Spleen (tissue), 11 donors: ENCODE data around the gene CACNA1C. TPM values are rescaled to one million over a fixed set of nuclear protein-coding genes. Genes with fewer than 3 reads are reported as not detected.

Experiments
- DNase-seq: peaks from one replicate; pipeline ENCODE4 v3.0.0-alpha.2; 2020
- H3K27ac ChIP-seq, 8 donors: fragments of 200-600 bp; sonication (generic) in 7 of 8; 1 replicate in 4 of 8; 2 replicates in 4 of 8; pipeline versions ENCODE4 v1.5.0 to v1.8.0; 2016 to 2021; ENCODE audit warnings: inconsistent platforms in 4 of 8, mild to moderate bottlenecking in 4 of 8, moderate library complexity in 1 of 8
- H3K27me3 ChIP-seq, 7 donors: fragments of 200-600 bp; sonication (generic) in 6 of 7; replicated peaks in 1 of 7; 1 replicate in 4 of 7; 2 replicates in 3 of 7; pipeline versions ENCODE4 v1.5.0 to v1.8.0; 2016 to 2021; ENCODE audit warnings: inconsistent platforms in 3 of 7, mild to moderate bottlenecking in 1 of 7
- H3K36me3 ChIP-seq, 6 donors: fragments of 200-600 bp; sonication (generic) in 5 of 6; 1 replicate in 4 of 6; 2 replicates in 2 of 6; pipeline versions ENCODE4 v1.5.0 to v1.8.0; 2016 to 2021; ENCODE audit warnings: inconsistent platforms in 2 of 6
- H3K4me1 ChIP-seq, 6 donors: fragments of 200-600 bp; sonication (generic) in 5 of 6; 1 replicate in 3 of 6; 2 replicates in 3 of 6; pipeline versions ENCODE4 v1.5.0 to v1.8.0; 2016 to 2021; ENCODE audit warnings: inconsistent platforms in 3 of 6
- H3K4me3 ChIP-seq, 8 donors: fragments of 200-600 bp; sonication (generic) in 7 of 8; 1 replicate in 4 of 8; 2 replicates in 4 of 8; pipeline versions ENCODE4 v1.5.0 to v1.8.0; 2016 to 2021; ENCODE audit warnings: inconsistent platforms in 4 of 8, mild to moderate bottlenecking in 4 of 8, moderate library complexity in 2 of 8
- H3K9me3 ChIP-seq, 8 donors: fragments of 200-600 bp; sonication (generic) in 7 of 8; 1 replicate in 4 of 8; 2 replicates in 4 of 8; pipeline versions ENCODE4 v1.5.0 to v1.8.0; 2016 to 2021; ENCODE audit warnings: inconsistent platforms in 4 of 8
- POLR2A ChIP-seq, 3 donors: fragments of 450-650 bp; IDR thresholded peaks; one replicate each; pipeline ENCODE4 v1.5.1; 2017; ENCODE audit warnings: antibody characterized with exemption in 3 of 3, mild to moderate bottlenecking in 1 of 3
- POLR2AphosphoS5 ChIP-seq, 3 donors: sonication (generic); formaldehyde crosslinking; IDR thresholded peaks; one replicate each; pipeline ENCODE4 v1.5.1; 2017; ENCODE audit warnings: antibody characterized with exemption in 3 of 3
- WGBS, 5 donors: extraction: QIAGEN DNeasy Blood & Tissue Kit in 3 of 5; methylation state at CpG; one replicate each; pipeline versions ENCODE4 v1.1.5 to v1.1.7; 2013 to 2018; 5-methylcytosine and 5-hydroxymethylcytosine counted together
- intact Hi-C: fragments of 100-400 bp; cut with DNase I; formaldehyde crosslinking; loops from one replicate; pipeline ENCODE4 v1.15.0; 2023; ENCODE audit warnings: low total_unique reads
- polyA plus RNA-seq, 3 donors: library from polyadenylated mRNA; stranded (reverse); fragments of 200-250 nt; gene quantifications; one replicate each; pipeline ENCODE4 v1.2.1, GENCODE V29; 2013
- total RNA-seq, 7 donors: library from RNA; depleted of rRNA in 3 of 7; stranded (reverse); fragments of >200 nt in 3 of 7; fragmentation: NEBNext Ultra II Directional in 4 of 7; extraction: Animal tissue kit (Norgen Biotek cat#: 25700) in 4 of 7; gene quantifications; one replicate each; pipeline versions ENCODE4 v1.1.0 to v1.2.1, GENCODE V29; 2016 to 2021
- TF ChIP-seq, protein P1 (sequence below), 11 experiments: fragments of 200-600 bp in 7 of 11; fragments of 450-650 bp in 4 of 11; sonication (generic) in 4 of 11; IDR thresholded peaks in 8 of 11; conservative IDR thresholded peaks in 3 of 11; 1 replicate in 7 of 11; 2 replicates in 4 of 11; pipeline versions ENCODE4 v1.4.0 to v1.8.0; 2016 to 2021; ENCODE audit warnings: antibody characterized with exemption in 11 of 11, inconsistent platforms in 4 of 11, mild to moderate bottlenecking in 1 of 11
- donor health status: healthy with polysubstance abuse.
- donor health status: DM: no; HTN: no; CAD: no; lungs with moderate emphysema.
- donor health status: DM: no; HTN: no; CAD: no.
- donor health status: Bipolar disorder and iron deficiency.
- donor health status: healthy.
- donor health status: DM: no; HTN: no; CAD: no.
- donor health status: DM: yes; HTN: yes; CAD: no.

The CACNA1C gene
- total and polyA plus RNA-seq, 10 donors, result 0.67 to 27.6 (median 18.4) TPM

DNA sequence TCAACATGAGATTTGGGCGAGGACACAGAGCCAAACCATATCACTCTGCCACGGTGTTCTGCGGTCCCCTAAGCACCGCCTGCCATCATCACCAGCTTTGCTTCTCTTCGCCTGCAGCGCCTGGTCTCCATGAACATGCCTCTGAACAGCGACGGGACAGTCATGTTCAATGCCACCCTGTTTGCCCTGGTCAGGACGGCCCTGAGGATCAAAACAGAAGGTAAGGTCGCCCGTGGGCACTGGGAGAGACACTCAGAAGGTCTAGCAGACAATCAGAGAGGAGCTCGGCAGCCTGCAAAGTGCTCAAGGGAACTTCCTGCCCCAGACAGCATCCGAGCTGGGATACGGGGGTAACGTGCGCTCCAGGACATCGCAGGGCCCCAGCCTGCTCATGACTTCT is 616.0 kb downstream of the CACNA1C start:
- DNase-seq, result peak; percentile 41
- peaks cover 0 to 50% (median 3%) of the 10 kb centered on the region in 6 donors for H3K36me3 ChIP-seq
- no peaks in the 10 kb centered on the region for H3K4me1 ChIP-seq
- H3K9me3 ChIP-seq, result no peaks in the 10 kb centered on the region
- TF ChIP-seq POLR2A (IDR thresholded peaks at IDR 0.05) (no peak), POLR2AphosphoS5 (IDR thresholded peaks at IDR 0.05) (no peak)
- TF ChIP-seq, protein P1, sequence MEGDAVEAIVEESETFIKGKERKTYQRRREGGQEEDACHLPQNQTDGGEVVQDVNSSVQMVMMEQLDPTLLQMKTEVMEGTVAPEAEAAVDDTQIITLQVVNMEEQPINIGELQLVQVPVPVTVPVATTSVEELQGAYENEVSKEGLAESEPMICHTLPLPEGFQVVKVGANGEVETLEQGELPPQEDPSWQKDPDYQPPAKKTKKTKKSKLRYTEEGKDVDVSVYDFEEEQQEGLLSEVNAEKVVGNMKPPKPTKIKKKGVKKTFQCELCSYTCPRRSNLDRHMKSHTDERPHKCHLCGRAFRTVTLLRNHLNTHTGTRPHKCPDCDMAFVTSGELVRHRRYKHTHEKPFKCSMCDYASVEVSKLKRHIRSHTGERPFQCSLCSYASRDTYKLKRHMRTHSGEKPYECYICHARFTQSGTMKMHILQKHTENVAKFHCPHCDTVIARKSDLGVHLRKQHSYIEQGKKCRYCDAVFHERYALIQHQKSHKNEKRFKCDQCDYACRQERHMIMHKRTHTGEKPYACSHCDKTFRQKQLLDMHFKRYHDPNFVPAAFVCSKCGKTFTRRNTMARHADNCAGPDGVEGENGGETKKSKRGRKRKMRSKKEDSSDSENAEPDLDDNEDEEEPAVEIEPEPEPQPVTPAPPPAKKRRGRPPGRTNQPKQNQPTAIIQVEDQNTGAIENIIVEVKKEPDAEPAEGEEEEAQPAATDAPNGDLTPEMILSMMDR (IDR thresholded peaks at IDR 0.05 in 8 of 11, conservative IDR thresholded peaks at IDR 0.05 in 3 of 11), result no peak
- H3K27me3 ChIP-seq, result no peaks in the 10 kb centered on the region
- intact Hi-C loops, result no loop called here
- H3K27ac ChIP-seq, result no peak overlapping the region
- WGBS, 5 donors, result 92 to 95% (median 93%) methylated on average over 13 to 17 of the region's 17 CpGs
- no peak overlapping the region for H3K4me3 ChIP-seq

DNA sequence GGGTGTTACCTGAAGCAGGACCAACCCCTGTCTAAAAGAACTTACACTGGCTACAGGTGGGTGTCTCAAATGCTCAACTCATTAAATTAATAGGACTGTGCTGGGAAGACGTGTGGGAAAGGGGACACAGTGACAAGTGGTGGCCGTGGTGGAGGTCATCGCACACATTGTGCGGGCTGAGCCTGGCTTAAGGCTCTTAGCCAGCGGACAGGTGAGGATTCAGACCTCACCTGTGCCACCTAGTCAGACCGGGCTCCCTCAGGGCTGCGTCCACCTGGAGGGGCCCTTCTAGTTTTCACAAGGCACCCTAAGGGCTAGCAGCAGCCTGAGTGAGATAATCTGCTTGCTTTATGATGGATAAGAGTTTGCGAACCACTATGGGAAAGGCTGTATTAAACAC is 616.8 kb downstream of the CACNA1C start:
- DNase-seq, result peak; percentile 52
- no peaks in the 10 kb centered on the region for H3K4me1 ChIP-seq
- intact Hi-C loops, result no loop called here
- no peak overlapping the region for H3K4me3 ChIP-seq
- H3K36me3 ChIP-seq, result peaks cover 0 to 56% (median 3%) of the 10 kb centered on the region in 6 donors
- TF ChIP-seq POLR2AphosphoS5 (IDR thresholded peaks at IDR 0.05), result no peak
- TF ChIP-seq, protein P1 (IDR thresholded peaks at IDR 0.05 in 8 of 11, conservative IDR thresholded peaks at IDR 0.05 in 3 of 11), result no peak
- TF ChIP-seq POLR2A (IDR thresholded peaks at IDR 0.05), result no peak
- H3K9me3 ChIP-seq, result no peaks in the 10 kb centered on the region
- H3K27ac ChIP-seq, result no peak overlapping the region
- no peaks in the 10 kb centered on the region for H3K27me3 ChIP-seq
- 89 to 99% (median 92%) methylated on average over 7 to 8 of the region's 8 CpGs for WGBS, 5 donors

DNA sequence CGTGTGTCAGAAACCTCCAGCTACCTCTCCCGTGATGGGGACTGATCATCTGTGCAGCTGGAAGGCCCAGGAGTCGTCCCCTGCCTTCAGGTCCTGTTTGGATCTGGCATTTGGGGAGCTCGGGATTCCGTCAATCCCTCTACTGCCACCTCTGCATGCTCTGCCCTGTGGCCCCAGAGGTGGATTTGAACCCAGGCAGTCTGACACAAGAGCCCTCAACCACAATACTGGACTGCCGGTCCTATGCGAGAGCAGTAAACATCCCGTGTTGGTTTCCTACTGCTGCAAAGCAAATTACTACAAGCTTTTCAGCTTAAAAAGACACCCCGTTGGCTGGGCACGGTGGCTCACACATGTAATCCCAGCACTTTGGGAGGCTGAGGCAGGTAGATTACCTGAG is 620.1 kb downstream of the CACNA1C start:
- intact Hi-C loops, result no loop called here

DNA sequence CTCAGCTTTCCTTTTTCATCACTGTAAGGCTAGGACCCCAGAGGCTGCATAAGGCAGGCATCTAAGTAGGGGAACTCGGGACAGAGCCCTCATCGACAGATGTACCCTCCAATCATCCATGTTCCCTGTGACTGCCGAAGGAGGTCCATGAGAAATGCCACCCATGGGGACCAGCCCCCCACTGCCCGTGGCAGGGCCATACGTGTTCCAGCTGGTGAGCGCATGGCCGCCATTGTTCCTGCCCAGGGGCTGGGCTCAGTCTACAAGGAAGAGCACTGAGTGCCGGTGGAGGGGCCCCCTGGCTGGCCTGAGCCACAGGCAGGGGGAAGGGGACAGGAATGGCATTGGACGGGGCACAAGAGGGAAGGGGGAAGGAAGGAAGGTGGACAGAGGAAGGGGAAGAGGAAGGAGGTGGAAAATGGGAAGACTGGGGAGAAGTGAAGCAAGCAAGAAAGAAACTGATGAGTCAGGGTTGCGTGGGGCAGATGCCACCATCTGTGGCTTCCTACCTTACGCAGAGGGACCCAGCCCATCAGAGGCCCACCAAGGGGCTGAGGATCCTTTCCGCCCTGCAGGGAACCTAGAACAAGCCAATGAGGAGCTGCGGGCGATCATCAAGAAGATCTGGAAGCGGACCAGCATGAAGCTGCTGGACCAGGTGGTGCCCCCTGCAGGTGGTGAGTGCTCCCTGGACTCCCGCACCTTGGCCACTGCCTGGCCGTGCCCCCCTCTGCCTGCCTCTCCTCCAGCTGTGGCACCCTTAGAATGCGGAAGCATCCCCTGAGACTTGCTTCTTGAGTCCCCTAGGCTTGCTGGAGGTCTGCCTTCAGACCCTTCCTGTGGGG is 621.4 kb downstream of the CACNA1C start:
- Histone ChIP-seq H3K4me1 (no peaks in the 10 kb centered on the region), H3K27me3 (no peaks in the 10 kb centered on the region), H3K27ac (no peak overlapping the region), H3K36me3 (peaks cover 0 to 42% (median 3%) of the 10 kb centered on the region in 6 donors), H3K4me3 (no peak overlapping the region), H3K9me3 (no peaks in the 10 kb centered on the region)
- peak; percentile 64 for DNase-seq
- 81 to 89% (median 84%) methylated on average over 17 to 18 of the region's 18 CpGs for WGBS, 5 donors
- intact Hi-C loops, result no loop called here
- TF ChIP-seq POLR2A (IDR thresholded peaks at IDR 0.05) (no peak), POLR2AphosphoS5 (IDR thresholded peaks at IDR 0.05) (no peak)
- TF ChIP-seq, protein P1 (IDR thresholded peaks at IDR 0.05 in 8 of 11, conservative IDR thresholded peaks at IDR 0.05 in 3 of 11), result no peak

More for the DNA sequence above, 620.1 kb downstream of the CACNA1C start:
- Histone ChIP-seq H3K27ac (no peak overlapping the region), H3K4me3 (no peak overlapping the region), H3K27me3 (no peaks in the 10 kb centered on the region), H3K9me3 (no peaks in the 10 kb centered on the region), H3K36me3 (peaks cover 0 to 48% (median 3%) of the 10 kb centered on the region in 6 donors), H3K4me1 (no peaks in the 10 kb centered on the region)
- TF ChIP-seq, protein P1 (IDR thresholded peaks at IDR 0.05 in 8 of 11, conservative IDR thresholded peaks at IDR 0.05 in 3 of 11), result no peak
- TF ChIP-seq POLR2AphosphoS5 (IDR thresholded peaks at IDR 0.05) (no peak), POLR2A (IDR thresholded peaks at IDR 0.05) (no peak)
- WGBS, 5 donors, result 88 to 96% (median 93%) methylated on average over 10 of the region's 10 CpGs
- DNase-seq, result peak; percentile 55
